Stimulated activated CD8-positive, alpha-beta memory T cell treated with anti-CD3 and anti-CD28 coated beads, Interleukin-12 subunit alpha, Interleukin-12 subunit beta, amount 100 ng/mL, for 1 hour (primary cell): ENCODE measurements around the gene C14orf180.
"Not testable (repeated sequence)": the region's sequence is repeated elsewhere in the genome, so short reads cannot be mapped to it uniquely, and the experiment has no call there.

Experiments
- DNase-seq: peaks from one replicate; pipeline ENCODE4 v3.0.0-alpha.2; 2020; ENCODE audit warnings: low read depth

Gene C14orf180

GRCh38 chr14:104614126-104614812 lies 34.7 kb downstream of the C14orf180 start:
- no peak for DNase-seq

- DNase-seq, result no peak
Observed at GRCh38 chr14:104624939-104625338, 45.4 kb downstream of the C14orf180 start.

GRCh38 chr14:104632781-104633180 lies 53.2 kb downstream of the C14orf180 start:
- no peak for DNase-seq

- DNase-seq, result no peak
Observed at GRCh38 chr14:104633276-104634137, 53.9 kb downstream of the C14orf180 start.

GRCh38 chr14:104634138-104634760 lies 54.7 kb downstream of the C14orf180 start:
- DNase-seq, result no peak

- DNase-seq, result no peak
Observed at GRCh38 chr14:104634886-104635570, 55.5 kb downstream of the C14orf180 start.

- no peak for DNase-seq
Observed at GRCh38 chr14:104635717-104636116, 56.2 kb downstream of the C14orf180 start.

GRCh38 chr14:104636131-104636530 lies 56.6 kb downstream of the C14orf180 start:
- no peak for DNase-seq

GRCh38 chr14:104636846-104637545 lies 57.4 kb downstream of the C14orf180 start:
- not testable (repeated sequence) for DNase-seq

GRCh38 chr14:104637546-104638003 lies 58.0 kb downstream of the C14orf180 start:
- no peak for DNase-seq

GRCh38 chr14:104638190-104638589 lies 58.6 kb downstream of the C14orf180 start:
- no peak for DNase-seq

- no peak for DNase-seq
Observed at GRCh38 chr14:104638927-104639450, 59.4 kb downstream of the C14orf180 start.

GRCh38 chr14:104639471-104639870 lies 59.9 kb downstream of the C14orf180 start:
- DNase-seq, result no peak
